NOMO-1 treated with dmso at 0.1 percent for 144 hours (cell line): Measurements from ENCODE around the gene HHIPL1.

Experiments
- DNase-seq: peaks from one replicate; lab custom pipeline; 2025; ENCODE audit not compliant: unreplicated experiment; lab: John Stamatoyannopoulos, UW

Gene HHIPL1

GRCh38 chr14:99687284-99688209 is 42.6 kb downstream of the HHIPL1 start:
- no peak for DNase-seq

- no peak for DNase-seq
Measured at GRCh38 chr14:99688210-99688581, 43.3 kb downstream of the HHIPL1 start.

DNA sequence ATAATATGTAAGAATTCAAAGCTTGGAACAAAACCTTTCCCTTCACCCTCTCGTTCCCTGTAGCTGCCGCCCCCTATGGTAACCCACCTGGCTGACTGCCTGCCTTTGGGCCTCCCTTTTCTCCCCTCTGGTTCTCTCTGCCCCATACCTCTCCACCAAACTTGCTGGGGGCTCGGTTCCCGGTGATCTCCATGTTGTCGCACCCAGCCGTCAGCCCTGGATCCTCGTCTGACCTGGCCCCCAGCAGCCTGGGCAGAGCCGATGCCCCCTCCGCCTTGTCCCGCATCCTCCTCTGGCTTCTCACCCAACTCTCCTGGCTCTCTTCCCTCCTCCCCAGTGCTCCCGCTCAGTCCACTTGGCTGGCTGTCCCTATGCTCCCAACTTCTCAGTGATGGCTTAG is 43.7 kb downstream of the HHIPL1 start:
- DNase-seq = no peak

- DNase-seq = no peak
Measured at GRCh38 chr14:99689266-99690236, 44.6 kb downstream of the HHIPL1 start.

- no peak for DNase-seq
Measured at GRCh38 chr14:99690636-99691035, 45.7 kb downstream of the HHIPL1 start.

- no peak for DNase-seq
Measured at GRCh38 chr14:99691111-99691885, 46.4 kb downstream of the HHIPL1 start.

DNA sequence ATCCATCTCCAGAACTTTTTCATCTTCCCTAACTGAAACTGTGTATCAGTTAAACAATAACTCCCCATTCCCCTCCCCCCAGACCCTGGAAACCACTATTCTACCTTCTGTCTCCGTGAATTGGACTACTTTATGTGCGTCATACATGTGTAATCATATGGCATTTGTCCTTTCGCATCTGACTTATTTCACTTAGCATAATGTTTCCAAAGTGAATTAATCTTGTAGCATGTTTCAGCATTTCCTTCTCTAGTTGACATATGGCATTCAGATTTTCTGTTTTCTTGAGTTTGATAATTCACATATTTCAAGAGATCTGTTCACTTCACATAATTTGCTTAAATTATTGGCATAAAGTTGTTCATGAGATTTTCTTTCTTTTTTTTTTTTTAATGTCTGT is 49.0 kb downstream of the HHIPL1 start:
- DNase-seq = no peak

GRCh38 chr14:99696929-99697328 is 52.0 kb downstream of the HHIPL1 start:
- no peak for DNase-seq

DNA sequence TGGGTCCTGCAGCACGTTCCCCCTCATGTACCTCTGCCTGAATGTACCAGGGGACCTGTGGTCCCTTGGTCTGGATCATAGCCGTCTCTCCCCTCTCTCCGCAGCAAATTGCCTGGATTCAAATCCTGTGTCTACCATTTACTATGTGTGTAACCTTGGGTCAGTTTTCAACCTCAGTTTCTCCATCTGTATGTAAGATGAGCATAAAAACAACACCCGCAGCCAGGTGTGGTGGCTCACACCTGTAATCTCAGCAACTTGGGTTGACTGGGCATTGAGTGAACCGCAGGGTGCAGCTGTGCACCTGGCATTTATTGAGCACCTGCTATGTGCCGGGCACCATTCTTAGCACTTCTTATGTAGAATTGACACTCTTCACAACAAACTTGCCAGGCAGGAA is 53.3 kb downstream of the HHIPL1 start:
- DNase-seq = no peak

- DNase-seq = no peak
Measured at GRCh38 chr14:99698642-99699041, 53.7 kb downstream of the HHIPL1 start.

- DNase-seq = no peak
Measured at GRCh38 chr14:99699085-99699760, 54.3 kb downstream of the HHIPL1 start.

GRCh38 chr14:99699861-99700260 is 54.9 kb downstream of the HHIPL1 start:
- no peak for DNase-seq

DNA sequence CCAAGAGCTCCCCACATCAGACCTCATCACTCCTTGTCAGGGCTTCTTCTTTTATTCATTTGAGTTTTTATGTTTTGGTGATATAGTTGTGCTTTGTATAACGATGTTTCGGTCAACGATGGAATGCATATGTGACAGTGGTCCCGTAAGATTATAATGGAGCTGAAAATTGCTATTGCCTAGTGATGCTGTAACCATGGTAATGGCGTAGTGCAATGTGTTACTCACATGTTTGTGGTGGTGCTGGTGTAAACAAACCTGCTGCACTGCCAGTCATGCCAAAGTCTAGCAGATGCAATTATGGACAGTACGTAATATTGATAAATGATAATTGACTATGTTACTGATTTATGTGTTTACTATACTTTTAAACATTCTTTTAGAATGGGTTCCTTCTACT is 55.5 kb downstream of the HHIPL1 start:
- DNase-seq = no peak

- DNase-seq = no peak
Measured at GRCh38 chr14:99701260-99701659, 56.3 kb downstream of the HHIPL1 start.

GRCh38 chr14:99702115-99702514 is 57.2 kb downstream of the HHIPL1 start:
- no peak for DNase-seq

DNA sequence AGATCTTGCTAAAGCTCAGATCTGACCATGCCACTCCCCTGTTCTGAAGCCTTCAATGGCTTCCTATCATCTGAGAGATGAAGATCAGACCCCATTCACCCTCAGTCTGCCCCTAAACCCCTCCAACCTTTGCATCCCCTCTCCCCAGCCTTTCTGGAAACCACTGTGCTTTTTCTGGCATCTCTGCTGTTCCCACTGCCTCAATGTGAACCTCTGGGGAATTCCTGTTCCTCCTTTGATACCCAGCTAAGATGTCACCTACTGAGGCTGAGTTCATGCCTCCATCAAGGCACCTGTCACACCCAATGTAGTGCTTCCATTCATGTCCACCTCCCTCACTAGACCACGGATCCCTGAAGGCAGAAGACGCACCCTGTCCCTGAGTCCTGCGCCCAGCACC is 58.5 kb downstream of the HHIPL1 start:
- DNase-seq = no peak

GRCh38 chr14:99704037-99704436 is 59.1 kb downstream of the HHIPL1 start:
- no peak for DNase-seq

- no peak for DNase-seq
Measured at GRCh38 chr14:99706107-99706900, 61.4 kb downstream of the HHIPL1 start.

GRCh38 chr14:99707420-99707819 is 62.5 kb downstream of the HHIPL1 start:
- no peak for DNase-seq

GRCh38 chr14:99707921-99708320 is 63.0 kb downstream of the HHIPL1 start:
- DNase-seq = no peak
